Neural cell (in vitro differentiated cells): ENCODE data around the gene SCARB2.

ENCODE experiments used
- CTCF ChIP-seq: fragments of 450-650 bp; IDR thresholded peaks from 2 replicates; pipeline ENCODE4 v1.5.1; 2014; ENCODE audit warnings: antibody characterized with exemption, mild to moderate bottlenecking, moderate library complexity; ENCODE audit not compliant: poor library complexity, severe bottlenecking
- EP300 ChIP-seq: fragments of 450-650 bp; conservative IDR thresholded peaks from 2 replicates; pipeline ENCODE4 v1.6.1; 2014; ENCODE audit warnings: antibody characterized with exemption, mild to moderate bottlenecking, moderate library complexity; ENCODE audit not compliant: poor library complexity, severe bottlenecking
- POLR2AphosphoS5 ChIP-seq: IDR thresholded peaks from 2 replicates; pipeline ENCODE4 v1.6.1; 2012
- RAD21 ChIP-seq: fragments of 450-650 bp; conservative IDR thresholded peaks from 2 replicates; pipeline ENCODE4 v1.6.1; 2014; ENCODE audit warnings: antibody characterized with exemption, mild to moderate bottlenecking, moderate library complexity
- REST ChIP-seq: IDR thresholded peaks from 2 replicates; pipeline ENCODE4 v1.6.1; 2012; ENCODE audit warnings: borderline replicate concordance
- TAF1 ChIP-seq: IDR thresholded peaks from 2 replicates; pipeline ENCODE4 v1.6.1; 2012; ENCODE audit warnings: low read depth

DNA sequence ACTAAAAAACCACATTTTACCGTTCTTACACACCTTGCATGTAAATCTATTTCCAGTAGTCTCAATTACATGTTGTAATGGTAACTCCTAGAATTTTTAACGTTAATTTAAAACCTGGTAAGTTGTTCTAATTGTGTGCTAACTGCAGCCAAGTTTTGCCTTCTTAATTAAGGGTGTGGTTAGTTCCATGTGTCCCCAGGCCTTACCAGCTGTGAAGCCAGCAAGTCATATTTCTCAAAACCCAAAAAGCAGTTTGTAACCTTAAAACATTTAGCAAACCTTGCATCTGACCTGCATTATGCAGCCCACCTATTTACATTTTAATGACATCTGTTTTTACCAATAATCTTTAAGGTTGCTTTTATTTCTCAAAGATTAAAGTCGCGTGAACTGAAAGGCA is 19.5 kb upstream of the SCARB2 start:
- no peak for TF ChIP-seq POLR2AphosphoS5
- no peak for TF ChIP-seq EP300
- no peak for TF ChIP-seq CTCF
- no peak for TF ChIP-seq RAD21
- TF ChIP-seq REST, result no peak
- no peak for TF ChIP-seq TAF1
